ENCODE results near the gene LCN15.

GRCh38 chr9:136790640-136791515 is 26.6 kb upstream of the LCN15 start, which contains the start of gene TMEM141:
- TF ChIP-seq, protein P1, sequence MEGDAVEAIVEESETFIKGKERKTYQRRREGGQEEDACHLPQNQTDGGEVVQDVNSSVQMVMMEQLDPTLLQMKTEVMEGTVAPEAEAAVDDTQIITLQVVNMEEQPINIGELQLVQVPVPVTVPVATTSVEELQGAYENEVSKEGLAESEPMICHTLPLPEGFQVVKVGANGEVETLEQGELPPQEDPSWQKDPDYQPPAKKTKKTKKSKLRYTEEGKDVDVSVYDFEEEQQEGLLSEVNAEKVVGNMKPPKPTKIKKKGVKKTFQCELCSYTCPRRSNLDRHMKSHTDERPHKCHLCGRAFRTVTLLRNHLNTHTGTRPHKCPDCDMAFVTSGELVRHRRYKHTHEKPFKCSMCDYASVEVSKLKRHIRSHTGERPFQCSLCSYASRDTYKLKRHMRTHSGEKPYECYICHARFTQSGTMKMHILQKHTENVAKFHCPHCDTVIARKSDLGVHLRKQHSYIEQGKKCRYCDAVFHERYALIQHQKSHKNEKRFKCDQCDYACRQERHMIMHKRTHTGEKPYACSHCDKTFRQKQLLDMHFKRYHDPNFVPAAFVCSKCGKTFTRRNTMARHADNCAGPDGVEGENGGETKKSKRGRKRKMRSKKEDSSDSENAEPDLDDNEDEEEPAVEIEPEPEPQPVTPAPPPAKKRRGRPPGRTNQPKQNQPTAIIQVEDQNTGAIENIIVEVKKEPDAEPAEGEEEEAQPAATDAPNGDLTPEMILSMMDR (conservative IDR thresholded peaks at IDR 0.05; ENCODE audit: low read depth, low read length), result no peak
- TF ChIP-seq FOS (IDR thresholded peaks at IDR 0.05; ENCODE audit: low read depth, low read length) (no peak), RAD21 (IDR thresholded peaks at IDR 0.05; ENCODE audit: low read length) (no peak), POLR2A (IDR thresholded peaks at IDR 0.05; ENCODE audit: low read depth, low read length) (no peak), NFE2L2 (IDR thresholded peaks at IDR 0.05; ENCODE audit: low read depth, low read length) (no peak), MAFK (IDR thresholded peaks at IDR 0.05; ENCODE audit: low read depth, low read length) (no peak), CHD1 (IDR thresholded peaks at IDR 0.05; ENCODE audit: low read depth, low read length) (no peak), SMC3 (IDR thresholded peaks at IDR 0.05; ENCODE audit: low read depth, low read length) (no peak)

All from IMR-90 (cell line).